ENCODE measurements around the gene IFT122.

IFT122 gene

DNA sequence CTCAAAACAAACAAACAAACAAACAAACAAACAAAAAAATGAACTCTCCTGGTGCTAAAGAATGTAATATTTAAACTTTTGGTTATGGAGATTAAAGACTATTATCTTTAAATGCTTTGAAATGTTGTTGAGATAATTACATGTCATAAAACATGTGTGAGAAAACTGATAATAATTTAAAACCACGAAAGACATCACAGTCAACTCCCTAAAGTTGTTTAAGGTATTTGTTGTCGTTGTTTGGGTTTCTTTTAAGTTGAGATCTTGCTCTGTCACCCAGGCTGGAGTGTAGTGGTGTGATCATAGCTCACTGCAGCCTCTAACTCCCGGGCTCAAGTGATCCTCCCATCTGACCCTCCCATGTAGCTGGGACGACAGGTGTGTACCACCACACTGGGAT lies 23.6 kb upstream of the IFT122 start:
- DNase-seq, result no peak

DNA sequence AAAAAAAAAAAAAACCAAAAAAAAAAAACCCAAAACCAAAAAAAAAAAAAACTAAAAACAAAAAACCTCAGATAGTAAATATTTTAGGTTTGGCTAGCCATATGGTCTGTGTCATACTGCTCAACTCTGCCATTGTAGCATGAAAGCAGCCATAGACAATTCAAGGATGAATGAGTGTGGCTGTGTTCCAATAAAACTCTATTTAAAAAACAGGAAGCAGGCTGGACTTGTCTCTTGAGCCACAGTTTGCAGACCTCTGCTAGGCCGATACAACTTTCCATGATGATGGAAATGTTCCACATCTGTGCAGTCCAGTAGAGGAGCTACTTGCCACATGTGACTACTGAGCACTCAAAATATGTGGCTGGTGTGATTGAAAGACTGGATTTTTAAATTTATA lies 22.7 kb upstream of the IFT122 start:
- DNase-seq, result no peak

DNA sequence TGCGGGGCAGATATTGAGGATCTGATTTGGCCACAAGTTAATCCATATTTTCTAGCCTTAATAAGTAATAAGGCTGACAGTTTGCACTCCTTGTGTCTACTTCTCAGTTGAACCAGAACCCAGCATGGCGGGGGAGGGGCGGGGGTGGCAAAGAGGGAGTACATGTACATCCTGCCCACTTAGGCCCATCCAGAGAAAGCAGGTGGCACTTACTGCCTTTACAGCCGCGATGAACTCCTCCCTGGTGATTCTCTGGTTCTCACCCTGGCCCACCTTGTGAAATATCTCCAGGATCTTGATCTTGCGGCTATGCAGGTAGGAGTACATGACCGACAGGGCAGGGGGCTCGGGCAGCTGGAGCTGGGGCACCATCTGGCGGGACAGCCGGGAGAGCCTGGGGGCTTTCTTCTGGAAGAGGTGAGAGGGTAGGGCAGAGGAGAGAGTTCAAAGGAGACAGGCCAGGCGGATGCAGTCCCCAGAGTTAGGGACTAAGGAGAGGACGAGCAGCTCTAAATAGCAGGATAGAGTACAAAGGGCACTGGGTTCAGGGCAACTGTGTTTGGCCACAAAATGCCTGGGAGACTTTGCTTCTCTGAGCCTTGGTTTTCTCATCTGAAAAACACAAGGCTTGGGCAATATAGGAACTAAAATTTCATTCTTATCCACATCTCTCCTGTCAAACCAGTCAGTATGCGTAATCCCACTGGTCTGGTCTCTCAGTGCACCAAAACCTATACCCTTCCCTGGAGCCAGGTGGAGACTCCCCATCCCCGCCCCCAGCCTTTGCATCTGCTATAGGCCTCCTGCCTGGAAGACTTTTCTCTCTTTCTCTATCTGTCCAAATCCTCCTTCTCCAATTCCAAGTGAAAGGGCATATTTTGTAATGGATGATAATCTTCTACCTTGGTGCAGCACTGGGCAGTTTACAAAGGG lies 21.7 kb upstream of the IFT122 start:
- DNase-seq, result no peak

DNA sequence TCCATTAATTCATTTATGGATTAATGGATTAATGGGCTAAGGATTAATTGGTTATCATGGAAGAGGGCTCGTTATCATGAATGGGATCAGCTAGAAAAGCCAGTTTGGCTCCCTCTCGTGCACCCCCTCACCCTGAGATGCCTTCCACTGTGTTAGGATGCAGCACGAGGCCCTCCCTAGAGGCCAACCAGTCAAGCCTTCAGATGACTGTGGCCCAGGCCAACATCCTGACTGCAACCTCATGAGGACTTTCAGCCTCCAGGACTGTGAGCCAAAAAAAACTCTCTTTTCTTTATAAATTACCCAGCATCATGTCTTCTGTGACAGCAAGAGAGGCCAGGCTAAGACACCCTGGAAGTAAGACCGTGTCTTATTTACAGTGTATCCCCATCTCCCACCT lies 20.5 kb upstream of the IFT122 start:
- DNase-seq, result no peak

DNA sequence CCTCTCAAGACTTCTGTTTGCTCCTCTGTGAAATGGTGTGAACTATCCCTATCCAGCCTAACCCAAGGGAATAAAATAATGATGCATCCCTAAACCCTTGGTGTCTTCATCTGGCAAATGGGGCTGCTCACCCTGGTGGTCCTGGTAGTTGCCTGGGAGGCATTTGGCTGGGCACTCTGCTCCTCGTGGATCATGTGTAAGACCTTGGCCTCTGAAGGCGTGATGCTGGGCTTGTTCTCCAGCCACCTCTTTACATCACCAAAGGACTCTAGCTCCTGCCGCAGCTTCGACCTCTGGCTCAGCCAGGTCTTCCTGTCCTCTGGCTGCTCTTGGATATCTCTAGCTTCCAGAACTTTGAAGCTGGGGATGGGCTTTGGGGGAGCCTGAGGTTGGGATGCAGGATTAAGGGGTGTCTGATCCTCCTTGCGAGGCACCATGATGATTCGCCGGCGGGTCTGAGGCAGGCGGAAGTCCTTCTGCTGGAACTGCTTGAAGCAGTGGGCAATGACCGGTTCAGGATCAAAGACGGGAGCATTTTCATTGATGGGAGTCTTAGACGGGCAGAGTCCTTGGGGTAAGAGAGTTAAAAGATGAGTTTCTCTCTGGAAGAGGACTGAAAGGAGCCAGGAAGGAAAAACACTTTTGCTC lies 18.7 kb upstream of the IFT122 start:
- no peak for DNase-seq

DNA sequence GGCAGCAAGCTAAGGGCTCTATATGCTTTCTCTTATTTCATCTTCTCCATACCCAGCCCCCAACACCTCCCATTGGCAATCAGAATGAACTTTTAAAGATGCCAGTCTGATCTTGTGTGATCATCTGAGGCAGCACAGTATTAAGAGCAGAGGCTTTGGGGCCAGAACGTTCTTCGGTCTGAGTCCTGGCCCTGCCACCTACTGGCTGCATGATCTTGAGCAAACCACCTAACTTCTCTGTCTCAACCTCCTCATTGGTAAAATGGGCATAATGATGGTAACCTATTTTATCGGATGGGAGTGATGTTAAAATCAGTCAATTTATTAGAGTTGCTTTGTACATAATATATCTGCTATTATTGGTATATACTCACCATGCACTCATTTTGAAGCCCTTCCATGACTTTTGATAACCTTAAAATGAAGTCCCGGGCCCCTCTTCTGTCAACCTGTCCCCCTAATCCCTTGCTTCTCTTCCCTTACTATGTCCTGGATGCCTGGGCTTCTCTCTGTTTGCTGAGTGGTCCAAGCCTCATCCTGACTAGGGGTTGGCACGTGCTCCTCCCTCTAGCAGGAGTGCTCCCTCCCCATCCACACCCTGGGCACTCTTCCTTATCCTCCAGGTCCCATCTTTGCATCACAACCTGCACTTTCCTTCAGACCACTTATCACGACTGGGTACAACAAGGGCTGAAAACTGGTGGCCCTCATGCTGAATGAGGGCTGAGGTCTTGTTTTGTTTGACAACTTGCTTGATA lies 17.9 kb upstream of the IFT122 start:
- DNase-seq, result no peak

DNA sequence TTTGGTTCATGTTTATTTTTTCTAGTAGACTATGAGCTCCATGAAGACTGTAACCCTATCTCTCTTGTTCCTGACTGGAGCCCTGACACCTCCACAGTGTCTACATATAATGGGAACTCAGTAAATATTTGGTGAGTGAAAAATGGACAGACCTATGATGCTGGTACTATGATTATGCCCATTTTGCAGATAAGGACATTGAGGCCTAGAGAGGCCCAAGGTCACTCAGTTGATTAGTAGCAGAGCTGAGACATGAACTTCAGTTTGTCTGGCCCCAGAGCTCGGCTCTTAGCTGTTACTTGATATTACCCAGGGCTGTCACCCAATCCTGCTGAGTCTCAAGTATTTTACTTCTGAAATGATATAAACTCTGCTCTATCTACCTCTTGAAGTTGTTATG lies 17.1 kb upstream of the IFT122 start:
- DNase-seq, result no peak

DNA sequence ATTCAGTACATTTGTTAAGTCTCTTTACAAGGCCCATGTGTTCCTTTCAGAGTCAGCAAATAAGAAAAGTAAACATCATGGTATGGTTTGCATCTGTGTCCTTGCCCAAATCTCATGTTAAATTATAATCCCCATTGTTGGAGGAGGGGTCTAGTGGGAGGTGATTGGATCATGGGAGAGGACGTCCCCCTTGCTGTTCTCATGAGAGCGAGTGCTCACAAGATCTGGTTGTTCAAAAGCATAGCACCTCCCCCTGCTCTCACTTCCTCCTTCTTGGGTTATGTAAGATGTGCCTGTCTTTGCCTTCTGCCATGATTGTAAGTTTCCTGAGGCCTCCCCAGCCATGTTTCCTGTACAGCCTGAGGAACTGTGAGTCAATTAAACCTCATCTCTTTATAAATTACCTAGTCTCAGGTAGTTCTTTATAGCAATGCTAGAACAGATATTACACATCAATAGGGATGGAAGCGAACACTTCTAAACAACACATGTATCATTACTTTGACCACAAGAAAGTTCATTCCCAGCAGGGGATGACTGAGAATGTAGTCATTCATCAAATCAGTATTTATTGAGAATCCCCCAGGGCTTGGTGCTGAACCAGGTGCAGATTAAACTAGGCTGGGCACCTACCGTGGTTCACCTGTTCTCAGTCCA lies 15.7 kb upstream of the IFT122 start:
- DNase-seq, result no peak

DNA sequence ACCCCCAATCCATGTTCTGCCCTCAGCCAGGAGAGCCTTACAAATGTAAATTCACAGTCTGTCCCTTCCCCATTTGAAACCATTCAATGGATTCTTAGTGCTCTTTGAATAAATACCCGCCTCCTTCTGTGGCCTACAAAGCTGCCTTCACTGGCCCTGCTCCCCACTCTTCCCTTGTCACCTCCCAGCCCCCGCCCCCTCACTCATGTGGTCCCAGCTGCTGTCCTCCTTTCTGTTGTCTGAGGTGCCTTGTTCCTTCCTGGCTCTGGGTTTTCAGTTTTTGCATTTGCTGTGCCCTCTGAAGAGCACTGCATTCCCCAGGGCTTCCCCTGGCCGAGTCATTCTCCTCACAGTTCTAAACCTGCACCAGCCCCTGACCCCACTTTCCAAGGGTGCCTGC lies 14.8 kb upstream of the IFT122 start:
- no peak for DNase-seq

DNA sequence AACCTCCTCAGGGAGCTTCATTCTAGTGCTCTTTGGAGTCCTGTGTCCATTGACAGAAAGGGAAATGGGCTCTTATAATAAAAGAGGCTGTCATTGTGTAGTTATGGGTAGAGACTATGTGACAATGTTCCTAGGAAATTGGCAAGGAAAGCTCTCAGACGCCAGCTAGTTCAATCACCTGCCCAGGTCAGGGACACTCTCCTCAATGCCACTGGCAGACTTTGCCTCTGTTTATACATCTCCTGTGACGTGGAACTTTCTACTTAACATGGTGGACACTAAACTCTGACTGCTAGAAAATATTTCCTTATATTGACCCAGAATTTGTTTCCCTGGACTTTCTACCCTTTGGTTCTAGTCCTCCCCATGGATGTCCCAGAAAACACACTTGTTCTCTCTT lies 14.4 kb upstream of the IFT122 start:
- DNase-seq, result no peak

DNA sequence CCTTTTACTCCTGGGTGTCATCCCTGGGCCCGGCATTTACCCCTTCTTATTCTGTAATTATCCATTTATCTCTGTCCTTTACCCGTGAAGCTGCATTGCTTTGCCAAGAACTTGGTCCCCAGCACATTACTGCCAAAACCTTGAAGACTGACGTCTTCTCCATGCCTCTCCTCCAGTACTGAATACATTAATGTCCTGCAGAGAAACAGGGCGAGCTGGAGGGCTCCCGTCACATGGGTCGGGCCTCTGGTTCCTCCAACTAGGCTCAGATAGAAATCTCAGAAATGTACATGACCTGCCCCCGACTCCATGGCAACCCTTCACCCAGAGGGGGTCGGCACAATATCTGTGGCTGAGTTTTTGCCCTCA lies 12.0 kb upstream of the IFT122 start:
- DNase-seq, result no peak

DNA sequence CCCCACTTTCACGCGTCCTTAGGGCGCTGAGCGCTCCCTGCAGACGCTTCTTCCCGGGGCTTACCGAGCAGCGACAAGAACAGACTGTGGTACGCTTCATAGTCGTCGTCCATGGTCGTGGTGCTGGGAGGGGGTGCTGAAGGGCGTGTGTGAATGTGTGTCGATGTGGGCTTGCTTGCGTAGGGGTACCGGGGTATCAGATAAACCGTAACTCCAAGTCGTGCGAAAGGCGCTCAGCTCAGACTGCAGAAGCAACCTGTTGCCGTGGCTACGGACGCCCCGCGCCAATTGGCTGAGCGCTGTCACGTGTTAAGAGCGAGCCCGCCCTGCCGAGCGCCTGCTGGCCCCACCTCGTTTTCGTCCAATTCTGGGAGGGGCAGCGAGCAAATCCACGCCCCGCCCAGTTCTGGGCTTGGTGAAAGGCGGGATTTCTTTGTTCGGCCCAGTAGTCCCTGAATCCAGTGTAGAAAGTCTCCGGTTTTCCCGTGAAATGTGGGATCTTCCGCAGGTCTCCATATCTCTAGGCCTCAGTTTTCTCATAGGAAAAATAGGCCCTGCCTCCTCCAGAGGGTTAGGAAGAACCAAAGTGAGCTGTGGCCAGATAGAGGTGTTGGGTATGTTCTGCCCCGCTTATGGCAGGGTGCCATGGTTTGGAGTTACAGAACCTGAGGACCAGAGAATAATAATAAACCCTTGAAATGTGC lies 11.5 kb upstream of the IFT122 start, which contains the start of gene EFCAB12:
Gene EFCAB12 (minus strand): TSS at position 261 of the 704 bp plus-strand sequence. CDS start 148 bp downstream, at position 113.
- DNase-seq, result peak; percentile 89

DNA sequence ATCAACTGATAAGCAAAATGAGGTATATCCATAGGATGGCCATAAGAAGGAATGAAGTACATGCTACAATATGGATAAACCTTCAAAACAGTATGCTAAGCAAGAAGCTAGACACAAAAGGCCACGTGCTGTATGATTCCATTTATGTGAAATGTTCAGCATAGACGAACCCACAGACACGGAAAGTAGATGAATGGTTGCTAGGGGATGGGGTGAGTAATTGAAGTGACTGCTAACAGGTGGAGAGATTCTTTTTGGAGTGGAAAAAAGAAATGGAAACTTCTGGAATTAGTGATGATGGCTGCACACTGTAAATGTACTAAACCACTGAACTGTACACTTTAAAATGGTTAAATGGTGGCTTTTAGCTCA lies 11.0 kb upstream of the IFT122 start:
- DNase-seq, result no peak

DNA sequence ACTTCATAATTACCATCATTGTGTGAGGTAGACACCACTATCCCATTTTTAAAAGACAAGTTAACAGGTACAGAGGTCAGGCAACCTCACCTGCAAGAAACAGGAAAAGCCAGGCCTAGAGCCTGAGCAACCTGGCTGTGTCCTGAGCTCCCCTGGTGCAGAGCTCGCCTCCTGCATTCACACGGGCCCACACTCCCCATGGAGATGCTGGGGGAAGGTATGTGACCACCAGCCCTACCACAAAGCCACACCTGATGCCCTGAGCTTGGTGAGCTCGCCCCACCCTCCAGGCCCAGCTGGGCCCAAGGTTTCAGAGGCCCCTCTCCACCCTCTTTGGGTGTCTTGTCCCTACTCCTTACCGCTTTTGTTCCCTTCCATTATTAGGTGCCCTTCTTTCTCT lies 10.4 kb upstream of the IFT122 start:
- DNase-seq, result no peak

DNA sequence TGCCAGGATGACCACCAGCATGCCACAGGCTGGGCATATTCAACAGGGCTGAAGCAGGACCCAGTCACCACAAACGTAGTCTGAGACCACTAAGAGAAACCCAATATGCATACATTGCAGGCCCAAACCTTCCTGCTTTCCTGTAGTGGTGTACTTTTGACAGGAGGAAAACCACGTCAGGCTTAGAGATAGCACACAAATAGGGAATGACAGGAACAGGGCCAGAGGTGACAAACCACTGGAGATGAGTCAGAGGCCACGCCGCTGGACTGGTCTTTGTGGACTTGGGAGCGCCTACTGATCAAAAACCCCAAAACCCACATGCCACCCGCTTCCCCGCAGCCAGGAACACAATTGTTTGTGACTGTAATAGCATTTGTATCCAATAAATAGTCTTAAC lies 8.0 kb upstream of the IFT122 start:
- DNase-seq, result no peak

DNA sequence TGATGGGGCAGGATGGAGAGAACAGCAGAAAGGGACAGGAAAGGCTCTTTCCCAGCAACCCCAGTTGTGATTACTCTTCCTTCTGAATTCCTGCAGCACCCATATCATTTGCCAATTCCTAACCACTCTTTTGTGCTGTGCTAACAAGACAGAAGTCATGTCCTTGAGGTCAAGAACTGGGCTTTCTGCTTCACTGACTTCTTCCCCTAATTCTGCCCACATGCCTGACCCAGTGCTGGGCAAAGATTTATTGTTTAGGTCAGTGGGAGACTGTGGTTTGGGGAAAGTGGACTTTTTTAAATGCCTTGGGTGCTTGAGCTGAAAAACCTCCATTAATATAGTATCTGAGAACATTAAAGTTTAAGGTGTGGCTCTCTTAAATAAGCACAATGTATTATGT lies 7.4 kb upstream of the IFT122 start:
- DNase-seq, result no peak

DNA sequence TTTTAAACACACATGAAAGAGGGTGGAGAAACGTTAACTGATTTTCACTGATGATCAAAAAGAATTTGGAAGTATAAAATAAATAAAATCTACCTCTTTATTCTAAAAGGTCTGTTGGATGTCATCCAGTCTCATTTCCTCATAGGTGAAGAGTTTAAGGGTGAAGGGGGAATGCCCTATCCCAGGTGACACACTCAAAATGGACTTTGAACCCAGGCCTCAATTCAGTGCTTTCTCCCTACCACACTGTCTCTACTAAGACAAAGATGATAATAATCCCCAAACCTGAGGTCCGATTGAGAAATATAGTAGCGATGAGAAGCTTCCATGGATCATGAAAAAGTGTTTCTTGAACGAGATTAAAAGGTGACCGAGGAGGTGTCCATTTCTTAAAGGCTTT lies 6.5 kb upstream of the IFT122 start:
- DNase-seq, result no peak

DNA sequence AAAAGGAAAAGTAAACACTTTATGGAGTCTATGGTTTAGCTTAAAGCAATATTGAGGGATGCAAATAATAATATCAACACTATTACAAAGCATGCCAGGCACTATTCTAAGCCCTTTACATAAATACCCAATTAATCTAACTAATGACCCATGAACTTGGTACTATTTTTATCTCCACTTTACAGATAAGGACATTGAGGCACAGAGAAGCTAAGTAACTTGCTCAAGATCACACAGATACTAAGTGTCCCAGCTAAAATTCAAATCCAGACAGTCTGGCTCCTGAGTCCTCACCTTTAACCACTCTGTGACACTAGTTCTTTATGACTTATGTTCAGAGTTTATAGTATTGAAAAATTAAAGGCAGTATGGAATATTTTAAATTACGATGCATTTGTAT lies 5.9 kb upstream of the IFT122 start:
- DNase-seq, result no peak

DNA sequence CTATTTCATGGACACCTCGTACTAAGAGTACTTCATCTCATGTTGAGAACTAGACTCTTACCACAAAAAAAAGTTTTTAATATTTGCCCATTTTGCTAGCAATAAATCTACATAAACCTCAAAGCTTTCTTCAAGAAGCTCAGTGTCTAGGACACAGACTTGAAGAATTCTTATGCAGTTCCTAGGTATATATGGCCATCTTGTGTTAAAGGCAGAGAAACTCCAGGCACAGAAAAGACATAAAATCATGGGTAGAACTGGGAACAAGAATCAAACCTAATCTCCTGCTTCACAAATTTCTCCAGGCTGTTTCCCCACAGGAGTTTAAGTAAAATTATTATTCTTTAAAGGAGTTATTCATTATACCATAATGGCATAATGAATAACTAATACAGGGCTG lies 4.7 kb upstream of the IFT122 start:
- no peak for DNase-seq

DNA sequence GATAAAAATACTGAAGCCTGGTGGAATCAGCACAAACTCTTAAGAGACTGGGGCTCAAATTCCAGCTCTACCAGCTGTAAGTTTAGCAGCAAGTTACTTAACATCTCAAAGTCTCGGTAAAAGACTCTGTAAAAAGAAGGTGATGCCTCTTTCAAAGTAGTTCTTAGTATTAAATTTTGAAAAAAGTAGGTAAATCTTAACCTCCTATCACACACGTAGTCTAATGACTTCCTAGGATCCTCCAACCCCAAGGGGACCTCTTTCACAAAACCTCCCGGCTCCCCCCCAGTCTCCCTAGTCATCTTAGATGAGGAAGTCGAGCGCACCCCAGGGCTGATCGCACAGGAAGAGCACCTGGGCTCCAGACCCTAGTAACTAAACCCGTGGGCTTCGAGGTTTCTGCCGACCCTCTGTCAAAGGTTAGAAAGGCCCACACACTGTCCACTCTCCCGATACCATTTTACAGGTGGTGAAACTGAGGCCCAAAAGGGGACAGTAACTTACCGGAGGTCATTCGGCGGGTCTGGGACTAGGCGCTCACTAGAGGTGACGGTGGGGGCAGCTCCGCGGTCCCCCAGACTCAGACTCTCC lies 703 bp upstream of the IFT122 start:
- peak; percentile 8 for DNase-seq

DNA sequence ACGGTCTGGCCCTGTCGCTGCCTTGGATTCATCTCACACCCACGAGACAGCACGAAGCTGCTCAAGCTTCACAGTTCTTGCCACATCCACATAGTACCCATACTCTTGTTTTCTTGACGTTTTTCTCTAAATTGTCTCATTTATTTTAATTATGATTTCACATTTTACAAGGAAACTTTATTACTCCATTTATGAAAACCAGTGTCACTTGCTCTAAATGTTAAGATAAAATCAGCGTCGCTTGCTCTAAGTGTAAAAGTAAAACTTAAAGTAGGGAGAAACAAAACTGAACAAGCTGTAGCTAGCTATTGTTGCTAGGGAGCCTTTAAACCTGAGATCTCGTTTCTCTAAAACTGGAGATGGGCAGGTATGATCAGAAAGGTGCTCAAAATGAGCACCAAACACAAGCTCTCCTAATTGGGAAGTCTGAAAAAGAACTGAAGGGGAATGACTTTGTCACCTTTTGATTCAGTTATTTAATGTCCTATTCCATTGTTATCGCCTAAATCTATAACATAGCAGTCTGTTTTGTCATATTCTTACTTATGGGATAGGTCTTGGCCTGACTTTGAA lies 680 bp downstream of the IFT122 start:
- DNase-seq, result no peak

DNA sequence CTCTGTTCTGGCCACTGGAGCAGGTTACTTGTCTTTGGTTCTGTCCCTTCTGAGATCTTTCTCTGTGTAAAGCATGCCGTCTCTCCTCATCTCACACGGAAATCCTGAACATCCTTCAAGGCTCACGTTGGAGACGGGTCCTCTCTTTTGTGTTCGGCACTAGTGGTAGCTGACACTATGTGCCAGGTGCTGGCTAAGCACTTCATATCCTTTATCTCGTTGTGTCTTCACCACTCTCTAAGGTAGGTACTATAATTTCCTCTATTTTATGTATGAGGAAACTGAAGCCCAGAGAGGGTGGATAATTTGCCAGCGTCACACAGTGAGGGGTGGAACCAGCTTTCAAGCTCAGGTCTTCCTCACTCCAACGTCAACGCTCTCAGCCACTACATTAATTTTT lies 1.2 kb downstream of the IFT122 start:
- DNase-seq, result no peak

Data from fibroblast of skin of scalp (primary cell).